SK-N-MC (cell line): ENCODE results near the gene CTDSP2.

Experiments
- EZH2 ChIP-seq: fragments of 200-600 bp; sonication (generic); IDR thresholded peaks from one replicate; pipeline ENCODE4 v1.6.1; 2017; ENCODE audit warnings: antibody characterized with exemption
- FOXP2 ChIP-seq: optimal IDR thresholded peaks from 2 replicates; pipeline ENCODE3; 2011; ENCODE audit warnings: mild to moderate bottlenecking, moderate library complexity; ENCODE audit not compliant: insufficient read depth; ENCODE audit errors: extremely low read length, control extremely low read depth
- POLR2AphosphoS5 ChIP-seq: IDR thresholded peaks from 2 replicates; pipeline ENCODE4 v1.6.1; 2012; ENCODE audit warnings: mild to moderate bottlenecking, low read depth, low read length, borderline replicate concordance

DNA sequence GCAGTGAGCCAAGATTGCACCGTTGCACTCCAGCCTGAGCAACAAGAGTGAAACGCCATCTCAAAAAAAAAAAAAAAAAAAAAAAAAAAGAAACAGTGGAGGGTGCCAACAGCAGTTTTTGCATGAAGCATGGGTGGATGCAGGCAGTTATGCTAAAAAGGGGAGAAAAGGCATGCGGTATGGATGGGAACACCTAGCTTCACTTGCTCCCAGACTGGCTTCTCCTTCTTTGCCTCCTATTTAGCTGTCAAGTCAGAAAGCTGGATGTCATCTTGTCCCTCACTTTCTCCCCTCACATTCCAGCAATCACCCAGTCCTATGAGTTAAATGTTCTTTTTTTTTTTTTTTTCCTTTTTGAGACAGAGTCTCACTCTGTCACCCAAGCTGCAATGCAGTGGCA lies 71.5 kb downstream of the CTDSP2 start:
- TF ChIP-seq POLR2AphosphoS5 = no peak
- no peak for TF ChIP-seq EZH2
- no peak for TF ChIP-seq FOXP2
